ENCODE data around the gene ASB6. TPM values are rescaled to one million over a fixed set of nuclear protein-coding genes. Genes with fewer than 3 reads are reported as not detected.

Gene ASB6
- 21.0 and 23.9 TPM in 2 replicates for total RNA-seq

GRCh38 chr9:129641750-129642585 lies at the start of gene ASB6:
Gene ASB6, minus strand, starts transcription at chr9:129642151. Its CDS starts 152 bp downstream, at chr9:129641999.
- Histone ChIP-seq H3K4me3 (ENCODE audit: insufficient read depth, low read length) (peak within 1 kb of the TSS; percentile 98), H3K4me1 (ENCODE audit: insufficient read depth, low read length) (peaks cover 19% of the 10 kb centered on the region), H3K4me2 (ENCODE audit: insufficient read depth, low read length) (peak within 1 kb of the TSS; percentile 94), H2AFZ (ENCODE audit: low read length) (peak within 1 kb of the TSS; percentile 88), H3K27me3 (ENCODE audit: insufficient read depth, low read length) (no peaks in the 10 kb centered on the region), H3K9me3 (ENCODE audit: low read depth, low read length) (no peaks in the 10 kb centered on the region), H3K36me3 (ENCODE audit: insufficient read depth, low read length) (peaks cover 26% of the 10 kb centered on the region), H3K27ac (ENCODE audit: low read depth, low read length) (peak within 1 kb of the TSS; percentile 77), H3K79me2 (ENCODE audit: insufficient read depth, low read length) (peaks cover 49% of the 10 kb centered on the region), H4K20me1 (ENCODE audit: insufficient read depth, low read length) (peaks cover 38% of the 10 kb centered on the region)
- peak; percentile 90 for TF ChIP-seq CTCF (IDR thresholded peaks at IDR 0.05; ENCODE audit: extremely low read depth, low read depth, low read length)
- peak; percentile 100 for DNase-seq (ENCODE audit: insufficient read length, low spot score, missing footprints)

GRCh38 chr9:129688285-129689043 lies 46.5 kb upstream of the ASB6 start:
- Histone ChIP-seq H3K9me3 (ENCODE audit: low read depth, low read length) (no peaks in the 10 kb centered on the region), H3K4me2 (ENCODE audit: insufficient read depth, low read length) (no peak overlapping the region), H4K20me1 (ENCODE audit: insufficient read depth, low read length) (peaks cover 25% of the 10 kb centered on the region), H3K27ac (ENCODE audit: low read depth, low read length) (no peak overlapping the region), H3K79me2 (ENCODE audit: insufficient read depth, low read length) (peaks cover 9% of the 10 kb centered on the region), H3K27me3 (ENCODE audit: insufficient read depth, low read length) (no peaks in the 10 kb centered on the region), H3K36me3 (ENCODE audit: insufficient read depth, low read length) (peaks cover 5% of the 10 kb centered on the region), H3K4me3 (ENCODE audit: insufficient read depth, low read length) (no peak overlapping the region), H2AFZ (ENCODE audit: low read length) (no peak overlapping the region), H3K4me1 (ENCODE audit: insufficient read depth, low read length) (peaks cover 10% of the 10 kb centered on the region)
- peak; percentile 61 for DNase-seq (ENCODE audit: insufficient read length, low spot score, missing footprints)
- TF ChIP-seq CTCF (IDR thresholded peaks at IDR 0.05; ENCODE audit: extremely low read depth, low read depth, low read length): no peak

GRCh38 chr9:129687391-129687790 lies 45.4 kb upstream of the ASB6 start:
- peaks cover 9% of the 10 kb centered on the region for H3K79me2 ChIP-seq (ENCODE audit: insufficient read depth, low read length)
- H3K9me3 ChIP-seq (ENCODE audit: low read depth, low read length): no peaks in the 10 kb centered on the region
- H3K36me3 ChIP-seq (ENCODE audit: insufficient read depth, low read length): peaks cover 1% of the 10 kb centered on the region
- H3K27me3 ChIP-seq (ENCODE audit: insufficient read depth, low read length): no peaks in the 10 kb centered on the region
- H3K4me3 ChIP-seq (ENCODE audit: insufficient read depth, low read length): no peak overlapping the region
- DNase-seq (ENCODE audit: insufficient read length, low spot score, missing footprints): peak; percentile 76
- H3K27ac ChIP-seq (ENCODE audit: low read depth, low read length): no peak overlapping the region
- H3K4me1 ChIP-seq (ENCODE audit: insufficient read depth, low read length): peaks cover 10% of the 10 kb centered on the region
- no peak overlapping the region for H3K4me2 ChIP-seq (ENCODE audit: insufficient read depth, low read length)
- peaks cover 28% of the 10 kb centered on the region for H4K20me1 ChIP-seq (ENCODE audit: insufficient read depth, low read length)
- no peak overlapping the region for H2AFZ ChIP-seq (ENCODE audit: low read length)
- TF ChIP-seq CTCF (IDR thresholded peaks at IDR 0.05; ENCODE audit: extremely low read depth, low read depth, low read length): no peak

GRCh38 chr9:129686736-129687135 lies 44.8 kb upstream of the ASB6 start:
- no peaks in the 10 kb centered on the region for H3K27me3 ChIP-seq (ENCODE audit: insufficient read depth, low read length)
- H3K27ac ChIP-seq (ENCODE audit: low read depth, low read length): no peak overlapping the region
- peak; percentile 81 for DNase-seq (ENCODE audit: insufficient read length, low spot score, missing footprints)
- H3K36me3 ChIP-seq (ENCODE audit: insufficient read depth, low read length): no peaks in the 10 kb centered on the region
- no peak overlapping the region for H3K4me3 ChIP-seq (ENCODE audit: insufficient read depth, low read length)
- TF ChIP-seq CTCF (IDR thresholded peaks at IDR 0.05; ENCODE audit: extremely low read depth, low read depth, low read length): no peak
- H3K4me2 ChIP-seq (ENCODE audit: insufficient read depth, low read length): no peak overlapping the region
- peaks cover 9% of the 10 kb centered on the region for H3K79me2 ChIP-seq (ENCODE audit: insufficient read depth, low read length)
- H3K9me3 ChIP-seq (ENCODE audit: low read depth, low read length): no peaks in the 10 kb centered on the region
- peaks cover 33% of the 10 kb centered on the region for H4K20me1 ChIP-seq (ENCODE audit: insufficient read depth, low read length)
- no peak overlapping the region for H2AFZ ChIP-seq (ENCODE audit: low read length)
- peaks cover 10% of the 10 kb centered on the region for H3K4me1 ChIP-seq (ENCODE audit: insufficient read depth, low read length)

All from osteoblast (primary cell).